Cardiac septum (tissue), 1 donor: Measurements from ENCODE around the gene POP4. TPM values are rescaled to one million over a fixed set of nuclear protein-coding genes. Genes with fewer than 3 reads are reported as not detected.
"Not testable (repeated sequence)": the region's sequence is repeated elsewhere in the genome, so short reads cannot be mapped to it uniquely, and the experiment has no call there.

Source experiments
- DNase-seq: peaks from one replicate; pipeline ENCODE4 v3.0.0-alpha.2; 2020; ENCODE audit warnings: low spot score
- intact Hi-C: fragments of 100-400 bp; cut with DNase I; formaldehyde crosslinking; loops from one replicate; pipeline ENCODE4 v1.14.0; 2022
- total RNA-seq: library from RNA; stranded (reverse); fragmentation: NEBNext Ultra II Directional; extraction: Animal tissue kit (Norgen Biotek cat#: 25700); gene quantifications from one replicate; pipeline ENCODE4 v1.2.1, GENCODE V29; 2021
- donor health status: DM: no; HTN: no; CAD: no.

Gene POP4
- total RNA-seq, 1 donor from 2014 or later = 47.8 TPM

DNA sequence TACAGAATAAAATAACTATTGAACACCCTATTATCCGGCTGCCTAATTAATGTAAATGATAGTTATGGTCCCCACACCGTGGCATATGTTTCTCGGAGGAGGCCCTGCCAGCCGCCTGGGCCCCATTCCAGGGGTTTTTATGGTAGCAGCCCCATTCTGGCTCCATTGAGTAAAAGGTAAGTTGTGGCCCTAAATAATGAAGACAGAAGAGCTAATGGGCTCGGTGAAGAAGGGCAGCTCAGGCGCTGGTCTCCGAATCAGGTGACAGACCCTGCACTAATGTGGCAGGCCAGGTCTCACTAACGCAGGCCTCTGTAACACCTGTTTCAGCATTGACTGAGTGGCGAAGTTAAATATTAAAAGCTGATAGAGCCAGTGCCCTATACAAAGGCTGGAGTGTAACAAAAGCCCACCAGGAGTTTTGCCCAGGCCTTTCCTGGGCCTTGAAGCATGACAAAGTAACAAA is 19.1 kb downstream of the POP4 start:
- intact Hi-C loops = no loop called here
- no peak for DNase-seq

GRCh38 chr19:29626386-29626785 is 20.3 kb downstream of the POP4 start:
- DNase-seq = no peak

DNA sequence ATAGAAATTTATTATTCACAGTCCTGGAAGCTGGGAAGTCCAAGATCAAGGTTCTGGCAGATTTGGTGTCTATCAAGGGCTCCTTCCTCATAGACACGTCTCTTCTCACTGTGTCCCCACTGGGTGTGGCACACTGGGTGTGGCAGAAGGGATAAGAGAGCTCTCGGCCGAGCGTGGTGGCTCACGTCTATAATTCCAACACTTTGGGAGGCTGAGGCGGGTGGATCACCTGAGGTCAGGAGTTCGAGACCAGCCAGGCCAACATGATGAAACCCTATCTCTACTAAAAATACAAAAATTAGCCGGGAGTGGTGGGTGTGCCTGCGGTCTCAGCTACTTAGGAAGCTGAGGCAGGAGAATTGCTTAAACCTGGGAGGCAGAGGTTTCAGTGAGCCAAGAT is 20.7 kb downstream of the POP4 start:
- DNase-seq, intact Hi-C loops: not testable (repeated sequence)

More at GRCh38 chr19:29626386-29626785, 20.3 kb downstream of the POP4 start:
- intact Hi-C loops = no loop called here

DNA sequence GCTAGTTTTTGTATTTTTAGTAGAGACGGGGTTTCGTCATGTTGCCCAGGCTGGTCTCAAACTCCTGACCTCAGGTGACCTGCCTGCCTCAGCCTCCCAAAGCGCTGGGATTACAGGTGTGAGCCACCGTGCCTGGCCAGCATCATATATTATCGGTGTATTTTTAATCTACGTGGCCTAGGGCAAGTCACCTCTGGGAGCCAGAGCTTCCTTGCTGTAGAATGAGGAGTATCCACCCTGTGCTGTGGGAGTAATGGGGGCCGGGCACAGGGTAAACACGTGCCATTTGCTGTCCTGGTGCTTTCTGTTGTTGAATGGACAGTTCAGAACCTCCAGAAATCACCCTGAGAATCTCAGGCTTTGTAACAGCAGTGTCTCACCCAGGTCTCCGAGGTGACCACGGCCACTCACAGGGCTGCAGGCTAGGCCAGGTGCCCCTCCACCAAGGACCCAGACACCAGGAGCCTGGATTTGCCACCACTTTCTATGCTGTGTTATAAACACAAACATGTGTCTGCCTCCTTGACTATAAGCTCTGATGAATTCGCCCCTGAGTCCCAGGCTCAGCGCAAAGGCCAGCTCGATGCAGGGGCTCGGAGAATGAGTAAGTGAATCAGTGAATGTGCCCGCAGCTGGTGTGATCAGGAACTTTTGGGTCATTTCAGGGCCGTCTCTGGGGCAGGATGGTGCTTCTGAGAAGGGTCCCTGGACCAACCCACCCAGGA is 22.7 kb downstream of the POP4 start:
- intact Hi-C loops = no loop called here
- DNase-seq = no peak

GRCh38 chr19:29629836-29630534 is 23.9 kb downstream of the POP4 start:
- intact Hi-C loops = no loop called here

GRCh38 chr19:29630655-29631054 is 24.6 kb downstream of the POP4 start:
- intact Hi-C loops = no loop called here
- DNase-seq = peak; percentile 6

More at GRCh38 chr19:29629836-29630534, 23.9 kb downstream of the POP4 start:
- peak; percentile 44 for DNase-seq

- DNase-seq = peak; percentile 35
- intact Hi-C loops = no loop called here
Measured at GRCh38 chr19:29631450-29631849, 25.4 kb downstream of the POP4 start.

DNA sequence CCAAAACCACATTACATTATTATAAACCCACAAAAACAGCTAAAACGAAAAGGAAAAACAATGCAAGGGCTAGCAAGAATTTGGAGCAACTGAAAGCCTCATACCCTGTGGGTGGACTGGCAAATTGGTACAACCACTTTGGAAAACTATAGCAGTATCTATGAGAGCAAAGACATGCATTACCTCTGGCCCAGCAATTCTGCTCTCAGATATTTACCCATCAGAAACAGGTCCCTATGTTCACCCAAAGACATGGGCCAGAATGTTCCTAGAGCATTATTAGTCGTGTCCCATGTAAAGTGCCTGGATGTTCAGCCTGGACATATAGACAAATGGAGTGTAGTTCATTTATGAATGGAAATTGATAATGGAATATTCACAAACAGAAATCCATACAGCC is 27.9 kb downstream of the POP4 start:
- no peak for DNase-seq
- intact Hi-C loops = no loop called here

DNA sequence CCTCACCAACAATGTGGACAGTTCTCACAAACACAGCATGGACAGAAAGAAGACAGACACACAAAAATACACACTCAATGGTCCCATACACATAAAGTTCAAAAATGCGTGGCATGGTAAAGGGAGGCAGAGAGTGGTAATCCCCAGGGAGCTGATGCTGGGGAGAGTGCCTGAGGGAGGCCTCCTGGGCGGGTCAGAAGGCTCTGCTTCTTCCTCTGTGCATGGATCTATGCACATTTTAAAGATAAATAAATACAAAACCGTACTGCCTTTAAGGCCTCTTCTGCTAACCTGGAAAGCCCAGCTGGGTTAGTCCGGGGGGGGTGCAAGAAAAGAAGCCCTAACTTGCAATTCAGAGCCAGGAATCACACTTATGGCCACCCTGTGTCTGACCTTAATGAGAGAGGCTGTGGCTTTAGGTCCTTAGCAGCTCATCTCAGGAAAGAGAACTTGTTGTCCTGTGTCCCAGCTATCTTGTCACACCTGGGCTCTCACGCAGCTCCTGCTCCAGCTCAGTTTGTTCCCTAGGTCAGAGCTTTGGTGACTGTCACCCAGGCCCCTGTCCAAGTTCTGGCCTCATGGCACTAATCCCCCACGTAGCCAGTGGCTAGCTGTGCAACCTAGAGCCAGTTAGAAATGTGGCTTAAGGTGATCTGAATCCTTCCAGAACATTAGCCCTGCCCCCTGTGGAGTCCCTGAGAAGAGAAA is 28.5 kb downstream of the POP4 start:
- DNase-seq = no peak
- intact Hi-C loops = no loop called here

- DNase-seq = no peak
- intact Hi-C loops = no loop called here
Measured at GRCh38 chr19:29635963-29636362, 29.9 kb downstream of the POP4 start.

GRCh38 chr19:29636553-29637360 is 30.7 kb downstream of the POP4 start:
- DNase-seq = peak; percentile 19
- intact Hi-C loops = no loop called here

DNA sequence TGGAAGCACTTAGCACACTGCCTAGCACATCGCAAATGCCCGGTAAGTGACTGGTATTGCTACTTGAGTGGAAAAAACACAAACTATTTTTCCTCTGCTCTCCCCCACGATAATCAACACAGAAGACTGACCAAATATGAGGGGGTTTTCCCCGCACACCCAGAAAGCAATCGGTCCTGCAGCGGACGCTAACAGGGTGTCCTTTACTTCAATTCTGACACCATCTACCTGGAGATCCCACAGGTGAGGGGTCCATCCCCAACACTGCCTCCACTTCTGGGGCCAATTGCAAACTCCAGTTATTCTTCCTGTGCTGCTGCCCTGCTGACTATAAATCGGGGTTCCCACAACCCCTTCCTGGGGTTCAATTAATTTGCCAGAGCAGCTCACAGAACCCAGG is 33.0 kb downstream of the POP4 start:
- no peak for DNase-seq
- intact Hi-C loops = no loop called here

GRCh38 chr19:29640231-29640630 is 34.1 kb downstream of the POP4 start:
- intact Hi-C loops = no loop called here
- DNase-seq = peak; percentile 22

DNA sequence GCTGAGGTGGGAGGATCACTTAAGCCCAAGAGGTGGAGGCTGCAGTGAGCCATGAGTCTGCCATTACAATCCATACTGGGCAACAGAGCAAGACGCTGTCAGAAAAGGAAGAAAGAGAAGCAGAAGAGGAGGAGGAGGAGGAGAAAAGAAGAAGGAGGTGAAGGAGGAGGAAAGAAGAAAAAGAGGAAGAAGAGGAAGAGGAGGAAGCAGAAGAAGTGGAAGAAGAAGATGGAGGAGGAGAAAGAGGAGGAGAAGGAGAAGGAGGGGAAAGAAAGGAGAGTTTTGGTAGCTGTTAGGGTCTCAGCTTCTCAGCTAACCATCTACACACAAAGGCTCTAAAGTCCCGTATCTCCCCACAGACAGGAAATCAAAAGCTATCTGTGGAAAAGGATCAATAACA is 35.5 kb downstream of the POP4 start:
- intact Hi-C loops = no loop called here
- no peak for DNase-seq

DNA sequence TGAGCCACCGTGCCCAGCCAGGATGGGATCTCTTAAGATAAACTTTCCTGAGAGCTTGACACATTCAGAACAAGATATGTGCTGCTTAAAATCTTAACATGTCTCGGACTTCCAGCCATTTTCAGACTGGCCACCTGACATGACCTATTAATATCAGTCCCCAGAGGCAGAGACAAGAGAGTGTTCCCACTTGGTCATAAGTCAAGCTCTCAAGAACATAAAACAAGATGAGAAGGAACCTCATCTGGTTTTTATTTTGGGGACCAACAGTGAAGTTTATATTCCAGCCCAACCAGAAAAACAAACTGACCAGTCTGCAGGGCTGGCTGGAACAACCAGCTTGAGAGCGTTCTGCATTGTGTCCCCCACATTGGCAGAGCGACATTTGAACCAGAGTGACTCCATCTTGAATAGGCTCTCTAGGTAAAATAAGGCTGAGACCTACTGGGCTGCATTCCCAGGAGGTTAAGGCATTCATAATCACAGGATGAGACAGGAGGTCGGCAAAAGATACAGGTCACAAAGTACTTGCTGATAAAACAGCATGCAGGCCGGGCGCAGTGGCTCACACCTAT is 37.4 kb downstream of the POP4 start:
- peak; percentile 15 for DNase-seq
- intact Hi-C loops = no loop called here

GRCh38 chr19:29644210-29644609 is 38.1 kb downstream of the POP4 start:
- DNase-seq = peak; percentile 22
- intact Hi-C loops = loop anchor here (2.0 kb wide), 1 partner anchor 19 kb away; no protein-coding TSS in a partner anchor

DNA sequence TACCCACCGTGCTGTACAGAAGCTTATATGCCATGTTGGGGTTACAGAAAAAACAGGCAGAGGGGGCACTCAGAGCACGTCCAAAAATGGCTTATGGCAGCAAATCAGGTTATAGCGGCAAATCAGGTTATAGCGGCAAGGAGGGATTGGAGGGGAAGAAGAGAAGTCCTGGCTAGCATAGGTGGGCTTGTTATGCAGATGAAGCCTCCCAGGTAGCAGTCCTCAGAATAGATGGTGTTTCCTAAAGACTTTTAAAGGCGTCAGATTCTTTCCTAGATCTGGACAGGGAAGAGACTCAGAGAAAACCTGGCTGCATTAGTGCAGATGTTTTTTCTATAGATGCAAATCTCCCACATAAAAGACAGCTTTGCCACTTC is 39.4 kb downstream of the POP4 start:
- intact Hi-C loops = loop anchor here (2.0 to 5.0 kb wide), 2 partner anchors 17 to 42 kb away; no protein-coding TSS in a partner anchor
- DNase-seq = peak; percentile 17

DNA sequence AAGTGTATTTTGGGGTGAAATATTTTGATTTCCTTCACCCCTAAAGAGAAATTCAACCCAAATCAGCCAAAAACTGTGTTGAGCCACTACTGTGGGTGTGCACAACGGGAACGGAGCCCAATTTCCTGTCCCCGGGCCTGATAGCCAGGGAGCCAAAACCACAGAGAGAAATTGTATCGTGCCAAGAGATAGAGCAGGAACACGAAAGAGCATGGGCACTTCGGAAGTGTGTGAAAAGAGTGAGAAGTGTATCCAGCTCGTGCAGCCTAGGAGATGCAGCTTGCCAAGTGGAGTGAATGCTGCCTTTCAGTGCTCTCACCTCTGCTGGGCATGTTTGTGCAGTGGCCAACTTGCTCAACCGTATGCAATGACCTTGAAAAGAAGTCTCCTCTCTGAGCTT is 39.8 kb downstream of the POP4 start:
- intact Hi-C loops = loop anchor here (2.0 to 5.0 kb wide), 2 partner anchors 17 to 41 kb away; no protein-coding TSS in a partner anchor

DNA sequence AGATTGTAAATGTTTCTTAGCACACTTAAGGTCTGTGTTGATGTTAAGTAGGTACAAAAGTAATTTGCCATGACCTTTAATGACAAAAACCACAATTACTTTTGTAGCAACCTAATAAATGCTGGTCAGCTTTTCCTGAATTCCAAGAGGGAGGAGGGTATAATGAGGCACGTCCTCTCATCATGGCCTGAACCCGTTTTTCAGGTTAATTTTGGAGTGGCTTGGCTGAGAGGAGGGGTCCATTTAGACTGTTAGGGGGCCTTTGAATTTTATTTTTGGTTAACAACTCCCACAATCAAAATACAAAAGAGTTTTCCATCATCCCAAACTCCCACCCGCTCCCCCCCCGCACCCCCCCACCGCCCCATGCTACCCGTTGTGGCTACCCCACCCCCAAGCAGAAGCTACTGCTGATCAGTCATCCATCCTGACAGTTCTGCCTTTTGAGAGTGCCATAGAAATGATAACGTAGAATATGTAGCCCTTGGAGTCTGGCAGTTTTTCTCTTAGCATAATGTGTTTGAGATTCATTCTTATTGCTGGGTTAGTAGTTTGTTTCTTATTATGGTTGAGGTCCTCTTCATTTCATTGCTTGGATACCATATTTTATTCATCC is 44.8 kb downstream of the POP4 start:
- intact Hi-C loops = no loop called here
- peak; percentile 12 for DNase-seq

More for the DNA sequence above, 39.8 kb downstream of the POP4 start:
- DNase-seq = peak; percentile 79
